ENCODE results near the gene AP1M1. TPM values are rescaled to one million over a fixed set of nuclear protein-coding genes. Genes with fewer than 3 reads are reported as not detected.

Gene AP1M1
- total RNA-seq, 1 experiment from 2014 or later, result 98.0 TPM

GRCh38 chr19:16156904-16157303 is 40.8 kb upstream of the AP1M1 start:
- no peaks in the 10 kb centered on the region for H3K9me3 ChIP-seq
- H3K4me1 ChIP-seq, result peaks cover 5% of the 10 kb centered on the region; the same call in 1 of the 2 replicates
- H3K27me3 Mint-ChIP-seq (ENCODE audit: insufficient read depth, unreplicated experiment), result no peaks in the 10 kb centered on the region
- H3K36me3 ChIP-seq (ENCODE audit: control insufficient read depth, insufficient read depth, low read length), result no peaks in the 10 kb centered on the region
- H3K9me3 Mint-ChIP-seq (ENCODE audit: unreplicated experiment), result no peaks in the 10 kb centered on the region
- H3K4me3 Mint-ChIP-seq (ENCODE audit: unreplicated experiment), result no peak overlapping the region
- no TSS peak for BruUV-seq (replicated peaks)
- CTCF ChIA-PET, result no interaction called here
- intact Hi-C loops (cut with micrococcal nuclease; ENCODE audit: unreplicated experiment), result no loop called here
- no peaks in the 10 kb centered on the region for H3K36me3 Mint-ChIP-seq (ENCODE audit: insufficient read depth, unreplicated experiment)
- H3K4me3 ChIP-seq (ENCODE audit: low read depth, low read length), result no peak overlapping the region
- DNase-seq, result no peak
- no peak overlapping the region for H3K27ac Mint-ChIP-seq (ENCODE audit: unreplicated experiment)
- no peaks in the 10 kb centered on the region for H3K27me3 ChIP-seq (replicated peaks; ENCODE audit: control insufficient read depth, insufficient read depth, low read length)
- TF ChIP-seq CTCF (IDR thresholded peaks at IDR 0.05; ENCODE audit: insufficient read depth in 1 of 2, low read depth in 1 of 2, low read length in 1 of 2, severe bottlenecking in 1 of 2, unreplicated experiment in 1 of 2), result no peak
- POLR2A ChIA-PET, result interaction anchor here (0.7 kb wide), 1 partner anchor 48 kb away, joined by 4 read pairs; no protein-coding TSS in a partner anchor
- no peaks in the 10 kb centered on the region for H3K4me1 Mint-ChIP-seq (ENCODE audit: low read depth, unreplicated experiment)

- H3K27ac Mint-ChIP-seq (ENCODE audit: unreplicated experiment), result no peak overlapping the region
- BruUV-seq (replicated peaks), result no TSS peak
- H3K27me3 Mint-ChIP-seq (ENCODE audit: insufficient read depth, unreplicated experiment), result no peaks in the 10 kb centered on the region
- peaks cover 5% of the 10 kb centered on the region; the same call in 1 of the 2 replicates for H3K4me1 ChIP-seq
- CTCF ChIA-PET, result interaction anchor here (0.6 kb wide), 1 partner anchor 1066 kb away, joined by 4 read pairs; no protein-coding TSS in a partner anchor
- no peak for TF ChIP-seq CTCF (IDR thresholded peaks at IDR 0.05; ENCODE audit: insufficient read depth in 1 of 2, low read depth in 1 of 2, low read length in 1 of 2, severe bottlenecking in 1 of 2, unreplicated experiment in 1 of 2)
- no peaks in the 10 kb centered on the region for H3K36me3 ChIP-seq (ENCODE audit: control insufficient read depth, insufficient read depth, low read length)
- H3K9me3 ChIP-seq, result no peaks in the 10 kb centered on the region
- H3K4me1 Mint-ChIP-seq (ENCODE audit: low read depth, unreplicated experiment), result no peaks in the 10 kb centered on the region
- H3K27me3 ChIP-seq (replicated peaks; ENCODE audit: control insufficient read depth, insufficient read depth, low read length), result no peaks in the 10 kb centered on the region
- no peak overlapping the region for H3K4me3 Mint-ChIP-seq (ENCODE audit: unreplicated experiment)
- no peak overlapping the region for H3K4me3 ChIP-seq (ENCODE audit: low read depth, low read length)
- POLR2A ChIA-PET, result no interaction called here
- intact Hi-C loops (cut with micrococcal nuclease; ENCODE audit: unreplicated experiment), result no loop called here
- H3K9me3 Mint-ChIP-seq (ENCODE audit: unreplicated experiment), result no peaks in the 10 kb centered on the region
- H3K36me3 Mint-ChIP-seq (ENCODE audit: insufficient read depth, unreplicated experiment), result no peaks in the 10 kb centered on the region
- DNase-seq, result no peak
Observed at GRCh38 chr19:16157601-16158000, 40.1 kb upstream of the AP1M1 start.

DNA sequence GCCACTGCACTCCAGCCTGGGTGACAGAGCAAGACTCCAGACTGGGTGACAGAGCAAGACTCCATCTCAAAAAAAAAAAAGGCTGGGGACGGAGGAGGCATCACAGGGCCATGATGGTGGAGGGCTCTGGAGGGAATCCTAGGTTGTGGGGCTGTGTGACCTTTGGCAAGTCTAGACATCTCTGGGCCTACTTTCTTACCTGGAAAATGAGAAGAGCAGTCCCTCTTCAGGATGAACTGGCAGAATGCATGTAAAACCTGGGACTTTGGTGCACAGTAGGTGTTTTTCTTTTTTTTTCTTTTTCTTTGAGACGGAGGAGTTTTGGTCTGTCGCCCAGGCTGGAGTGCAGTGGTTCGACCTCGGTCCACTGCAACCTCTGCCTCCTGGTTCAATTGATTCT is 38.1 kb upstream of the AP1M1 start:
- POLR2A ChIA-PET, result no interaction called here
- BruUV-seq (replicated peaks), result no TSS peak
- CTCF ChIA-PET, result no interaction called here
- H3K36me3 ChIP-seq (ENCODE audit: control insufficient read depth, insufficient read depth, low read length), result no peaks in the 10 kb centered on the region
- H3K4me3 ChIP-seq (ENCODE audit: low read depth, low read length), result no peak overlapping the region
- intact Hi-C loops (cut with micrococcal nuclease; ENCODE audit: unreplicated experiment), result no loop called here
- Mint-ChIP-seq H3K27ac (ENCODE audit: unreplicated experiment) (no peak overlapping the region), H3K4me1 (ENCODE audit: low read depth, unreplicated experiment) (no peaks in the 10 kb centered on the region), H3K9me3 (ENCODE audit: unreplicated experiment) (no peaks in the 10 kb centered on the region), H3K27me3 (ENCODE audit: insufficient read depth, unreplicated experiment) (no peaks in the 10 kb centered on the region), H3K36me3 (ENCODE audit: insufficient read depth, unreplicated experiment) (no peaks in the 10 kb centered on the region), H3K4me3 (ENCODE audit: unreplicated experiment) (no peak overlapping the region)
- no peaks in the 10 kb centered on the region for H3K27me3 ChIP-seq (replicated peaks; ENCODE audit: control insufficient read depth, insufficient read depth, low read length)
- H3K9me3 ChIP-seq, result no peaks in the 10 kb centered on the region
- no peak for TF ChIP-seq CTCF (IDR thresholded peaks at IDR 0.05; ENCODE audit: insufficient read depth in 1 of 2, low read depth in 1 of 2, low read length in 1 of 2, severe bottlenecking in 1 of 2, unreplicated experiment in 1 of 2)
- H3K4me1 ChIP-seq, result peaks cover 5% of the 10 kb centered on the region; the same call in 1 of the 2 replicates
- no peak for DNase-seq
